ENCODE measurements around the gene SCYGR3.

The SCYGR3 gene

GRCh38 chr2:227627769-227628168 is 13.1 kb upstream of the SCYGR3 start:
- no peak for TF ChIP-seq NFIC (IDR thresholded peaks at IDR 0.05)
- TF ChIP-seq USF1 (IDR thresholded peaks at IDR 0.05): no peak

GRCh38 chr2:227626580-227627151 is 12.0 kb upstream of the SCYGR3 start:
- TF ChIP-seq CREB1 (IDR thresholded peaks at IDR 0.05; ENCODE audit: low read depth): no peak
- no peak for TF ChIP-seq FOXM1 (IDR thresholded peaks at IDR 0.05; ENCODE audit: borderline replicate concordance, low read depth)
- no peak for TF ChIP-seq NFIC (IDR thresholded peaks at IDR 0.05)
- no peak for TF ChIP-seq REST (IDR thresholded peaks at IDR 0.05; ENCODE audit: low read depth)
- no peak for TF ChIP-seq TAF1 (IDR thresholded peaks at IDR 0.05; ENCODE audit: low read depth)
- TF ChIP-seq TCF12 (IDR thresholded peaks at IDR 0.05; ENCODE audit: low read depth): no peak
- no peak for TF ChIP-seq RAD21 (IDR thresholded peaks at IDR 0.05; ENCODE audit: low read depth)
- TF ChIP-seq TEAD4 (IDR thresholded peaks at IDR 0.05): no peak
- TF ChIP-seq EP300 (IDR thresholded peaks at IDR 0.05; ENCODE audit: borderline replicate concordance): no peak
- TF ChIP-seq EGR1 (IDR thresholded peaks at IDR 0.05): no peak

- TF ChIP-seq RAD21 (IDR thresholded peaks at IDR 0.05; ENCODE audit: low read depth) (no peak), YY1 (IDR thresholded peaks at IDR 0.05; ENCODE audit: low read depth) (no peak), REST (IDR thresholded peaks at IDR 0.05; ENCODE audit: low read depth) (no peak), FOXM1 (IDR thresholded peaks at IDR 0.05; ENCODE audit: borderline replicate concordance, low read depth) (no peak), USF1 (IDR thresholded peaks at IDR 0.05) (no peak), CEBPB (IDR thresholded peaks at IDR 0.05) (no peak)
These were observed 10.8 kb upstream of the SCYGR3 start for GRCh38 chr2:227625420-227625819.

- no peak for TF ChIP-seq USF1 (IDR thresholded peaks at IDR 0.05)
- no peak for TF ChIP-seq TCF12 (IDR thresholded peaks at IDR 0.05; ENCODE audit: low read depth)
- no peak for TF ChIP-seq TEAD4 (IDR thresholded peaks at IDR 0.05)
- no peak for TF ChIP-seq REST (IDR thresholded peaks at IDR 0.05; ENCODE audit: low read depth)
- no peak for TF ChIP-seq NFIC (IDR thresholded peaks at IDR 0.05)
- TF ChIP-seq CREB1 (IDR thresholded peaks at IDR 0.05; ENCODE audit: low read depth): no peak
- no peak for TF ChIP-seq EP300 (IDR thresholded peaks at IDR 0.05; ENCODE audit: borderline replicate concordance)
- TF ChIP-seq MAX (IDR thresholded peaks at IDR 0.05): no peak
- no peak for TF ChIP-seq ZBTB7A (IDR thresholded peaks at IDR 0.05; ENCODE audit: low read depth)
- TF ChIP-seq EGR1 (IDR thresholded peaks at IDR 0.05): no peak
- no peak for TF ChIP-seq CEBPB (IDR thresholded peaks at IDR 0.05)
- TF ChIP-seq TAF1 (IDR thresholded peaks at IDR 0.05; ENCODE audit: low read depth): no peak
These were observed 8.6 kb upstream of the SCYGR3 start for GRCh38 chr2:227623226-227623625.
